PC-3 (cell line): ENCODE data around the gene LRP1B.

Experiments used
- EZH2 ChIP-seq: fragments of 300-600 bp; sonication (generic); IDR thresholded peaks from one replicate; pipeline ENCODE4 v1.6.1; 2017; ENCODE audit warnings: antibody characterized with exemption, mild to moderate bottlenecking, low read length; ENCODE audit not compliant: unreplicated experiment
- TF ChIP-seq, protein P1 (sequence below): fragments of 300-600 bp; sonication (generic); conservative IDR thresholded peaks from 2 replicates; pipeline ENCODE4 v1.5.1; 2017; ENCODE audit warnings: antibody characterized with exemption, low read depth, mild to moderate bottlenecking, low read length

DNA sequence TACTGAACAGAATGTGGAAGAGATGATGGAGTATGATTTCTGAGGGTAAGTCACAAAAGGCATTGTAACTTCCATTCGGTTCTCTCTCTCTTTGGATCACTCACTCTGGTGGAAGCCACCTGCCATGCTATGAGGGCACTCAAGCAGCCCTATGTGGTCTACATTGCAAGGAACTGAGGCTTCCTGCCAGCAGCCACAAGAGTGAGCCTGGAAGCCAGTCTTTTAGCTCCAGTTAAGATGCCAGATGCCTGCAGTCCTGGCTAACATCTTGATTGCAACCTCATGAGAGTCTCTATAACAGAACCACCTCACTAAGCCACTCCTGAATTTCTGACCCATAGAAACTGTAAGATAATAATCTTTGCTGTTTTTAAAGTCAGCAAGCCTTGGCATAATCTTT lies 935.7 kb downstream of the LRP1B start:
- no peak for TF ChIP-seq EZH2
- TF ChIP-seq, protein P1, sequence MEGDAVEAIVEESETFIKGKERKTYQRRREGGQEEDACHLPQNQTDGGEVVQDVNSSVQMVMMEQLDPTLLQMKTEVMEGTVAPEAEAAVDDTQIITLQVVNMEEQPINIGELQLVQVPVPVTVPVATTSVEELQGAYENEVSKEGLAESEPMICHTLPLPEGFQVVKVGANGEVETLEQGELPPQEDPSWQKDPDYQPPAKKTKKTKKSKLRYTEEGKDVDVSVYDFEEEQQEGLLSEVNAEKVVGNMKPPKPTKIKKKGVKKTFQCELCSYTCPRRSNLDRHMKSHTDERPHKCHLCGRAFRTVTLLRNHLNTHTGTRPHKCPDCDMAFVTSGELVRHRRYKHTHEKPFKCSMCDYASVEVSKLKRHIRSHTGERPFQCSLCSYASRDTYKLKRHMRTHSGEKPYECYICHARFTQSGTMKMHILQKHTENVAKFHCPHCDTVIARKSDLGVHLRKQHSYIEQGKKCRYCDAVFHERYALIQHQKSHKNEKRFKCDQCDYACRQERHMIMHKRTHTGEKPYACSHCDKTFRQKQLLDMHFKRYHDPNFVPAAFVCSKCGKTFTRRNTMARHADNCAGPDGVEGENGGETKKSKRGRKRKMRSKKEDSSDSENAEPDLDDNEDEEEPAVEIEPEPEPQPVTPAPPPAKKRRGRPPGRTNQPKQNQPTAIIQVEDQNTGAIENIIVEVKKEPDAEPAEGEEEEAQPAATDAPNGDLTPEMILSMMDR: no peak
